Stimulated activated CD4-positive, alpha-beta T cell treated with anti-CD3 and anti-CD28 coated beads, Interleukin-1b, Interleukin-23, amount 100 ng/mL, for 4 hours (primary cell): Measurements from ENCODE around the gene LAMC1.
"Not testable (repeated sequence)": the region's sequence is repeated elsewhere in the genome, so short reads cannot be mapped to it uniquely, and the experiment has no call there.

Experiments
- DNase-seq, 2 donors: peaks; one replicate each; pipeline ENCODE4 v3.0.0-alpha.2; 2020; ENCODE audit warnings: low read depth in 2 of 2

The LAMC1 gene

GRCh38 chr1:183148599-183148998, 125.4 kb downstream of the LAMC1 start:
- no peak for DNase-seq

GRCh38 chr1:183149273-183149672, 126.1 kb downstream of the LAMC1 start:
- DNase-seq, result no peak

GRCh38 chr1:183150032-183150431, 126.8 kb downstream of the LAMC1 start:
- DNase-seq, result not testable (repeated sequence)

GRCh38 chr1:183150445-183150844, 127.2 kb downstream of the LAMC1 start:
- DNase-seq, result no peak

GRCh38 chr1:183152180-183152579, 129.0 kb downstream of the LAMC1 start:
- DNase-seq, result no peak

GRCh38 chr1:183155939-183156338, 132.7 kb downstream of the LAMC1 start:
- DNase-seq, result no peak

- no peak for DNase-seq
These were observed 136.7 kb downstream of the LAMC1 start for GRCh38 chr1:183159960-183160359.

- DNase-seq, result no peak
These were observed 138.2 kb downstream of the LAMC1 start for GRCh38 chr1:183161391-183161790.

GRCh38 chr1:183163316-183163715, 140.1 kb downstream of the LAMC1 start:
- no peak for DNase-seq

- DNase-seq, result no peak
These were observed 141.1 kb downstream of the LAMC1 start for GRCh38 chr1:183164340-183164739.

GRCh38 chr1:183164963-183165362, 141.7 kb downstream of the LAMC1 start:
- no peak for DNase-seq

- DNase-seq, result no peak
These were observed 142.2 kb downstream of the LAMC1 start for GRCh38 chr1:183165456-183165855.

- no peak for DNase-seq
These were observed 143.2 kb downstream of the LAMC1 start for GRCh38 chr1:183166454-183166853.

- DNase-seq, result no peak
These were observed 144.5 kb downstream of the LAMC1 start for GRCh38 chr1:183167676-183168075.

- DNase-seq, result no peak
These were observed 145.1 kb downstream of the LAMC1 start for GRCh38 chr1:183168308-183168707.

- no peak for DNase-seq
These were observed 150.6 kb downstream of the LAMC1 start for GRCh38 chr1:183173828-183174227.

GRCh38 chr1:183175631-183176030, 152.4 kb downstream of the LAMC1 start:
- no peak for DNase-seq

GRCh38 chr1:183178545-183178944, 155.3 kb downstream of the LAMC1 start:
- no peak for DNase-seq

GRCh38 chr1:183179033-183179432, 155.8 kb downstream of the LAMC1 start:
- no peak for DNase-seq

GRCh38 chr1:183180218-183180617, 157.0 kb downstream of the LAMC1 start:
- no peak for DNase-seq

- no peak for DNase-seq
These were observed 157.4 kb downstream of the LAMC1 start for GRCh38 chr1:183180634-183181056.

- DNase-seq, result no peak
These were observed 162.8 kb downstream of the LAMC1 start, which contains the start of gene LAMC2 for GRCh38 chr1:183185941-183186490. LAMC2 (plus strand) TSS chr1:183186264; CDS start chr1:183186353, 89 bp downstream.

GRCh38 chr1:183186841-183187240, 163.6 kb downstream of the LAMC1 start:
- no peak for DNase-seq

GRCh38 chr1:183188240-183188639, 165.0 kb downstream of the LAMC1 start:
- DNase-seq, result no peak
